GM19023 (cell line): ENCODE measurements around the gene RO60.
A peak's percentile ranks its signal among the peaks of the same experiment; 100 is the strongest.

Experiments used
- ATAC-seq: cut with Tn5 transposase; IDR thresholded peaks from one replicate; pipeline ENCODE4 v1.9.1; 2021; ENCODE audit warnings: mild to moderate bottlenecking, moderate library complexity; ENCODE audit not compliant: unreplicated experiment

Gene RO60

DNA sequence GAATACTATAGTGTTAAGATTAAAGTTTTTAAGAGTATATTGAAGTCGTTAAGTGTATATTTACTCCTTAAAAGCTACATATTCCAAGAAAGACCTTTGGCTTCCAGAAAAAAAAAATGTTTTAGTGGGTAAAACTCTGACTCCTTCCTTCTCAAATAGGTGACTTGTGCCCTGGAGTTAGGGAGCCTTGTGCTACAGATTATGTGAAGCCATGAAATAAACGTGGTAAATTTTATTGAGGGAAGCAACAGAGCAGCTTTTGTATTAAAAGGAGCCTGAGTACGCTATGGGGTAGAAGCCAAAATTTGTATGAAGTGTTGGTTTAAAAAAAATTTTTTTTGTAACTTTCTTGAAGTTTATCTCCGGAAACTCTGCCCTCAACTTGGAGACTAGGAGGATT is 994 bp downstream of the RO60 start:
- no peak for ATAC-seq

DNA sequence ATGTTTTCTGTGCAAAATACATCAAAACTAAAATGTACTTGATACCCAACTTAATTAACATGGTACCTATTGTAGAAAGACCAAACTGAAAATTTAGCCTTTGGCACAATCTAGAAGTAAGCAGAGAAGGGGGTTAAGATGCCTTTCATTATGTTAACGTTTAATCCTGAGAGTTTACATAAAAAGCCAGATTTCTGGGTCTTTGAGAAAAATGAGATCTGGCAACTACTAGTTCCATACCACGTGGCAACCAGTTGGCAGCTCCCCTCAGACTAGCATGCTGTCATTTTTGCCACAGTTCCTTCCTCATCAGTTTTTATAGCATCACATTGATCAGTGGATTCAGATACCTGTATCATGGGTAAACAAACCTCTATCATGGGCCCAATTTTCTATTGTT is 1.5 kb downstream of the RO60 start:
- ATAC-seq, result no peak

DNA sequence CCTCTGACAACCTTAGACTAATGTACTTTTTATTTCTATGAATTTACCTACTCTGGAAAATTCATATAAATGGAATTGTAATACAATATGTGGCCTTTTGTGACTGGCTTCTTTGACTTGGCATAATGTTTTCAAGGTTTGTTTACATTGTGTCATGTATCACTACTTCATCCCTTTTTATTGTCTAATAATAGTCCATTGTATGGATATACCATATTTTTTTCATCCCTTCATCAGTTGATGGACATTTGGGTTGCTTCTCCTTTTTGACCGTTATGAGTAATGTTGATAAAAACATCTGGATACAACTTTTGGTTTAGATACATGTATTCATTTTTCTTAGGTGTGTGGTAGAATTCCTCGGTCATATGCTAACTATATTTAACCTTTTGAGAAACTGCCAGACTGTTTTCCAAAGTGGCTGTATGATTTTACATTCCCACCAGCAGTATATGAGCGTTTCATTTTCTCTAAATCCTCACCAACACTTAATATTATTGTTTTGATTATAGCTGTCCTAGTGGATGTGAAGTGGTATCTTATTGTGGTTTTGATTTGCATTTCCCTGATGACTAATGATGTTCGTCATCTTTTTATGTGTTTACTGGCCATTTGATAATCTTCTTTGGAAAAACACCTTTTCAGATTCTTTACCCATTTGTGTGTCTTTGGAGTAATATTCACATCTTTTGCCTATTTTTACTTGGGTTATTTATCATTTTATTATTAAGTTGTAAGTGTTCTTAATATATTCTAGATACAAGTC is 3.5 kb downstream of the RO60 start:
- ATAC-seq, result no peak

DNA sequence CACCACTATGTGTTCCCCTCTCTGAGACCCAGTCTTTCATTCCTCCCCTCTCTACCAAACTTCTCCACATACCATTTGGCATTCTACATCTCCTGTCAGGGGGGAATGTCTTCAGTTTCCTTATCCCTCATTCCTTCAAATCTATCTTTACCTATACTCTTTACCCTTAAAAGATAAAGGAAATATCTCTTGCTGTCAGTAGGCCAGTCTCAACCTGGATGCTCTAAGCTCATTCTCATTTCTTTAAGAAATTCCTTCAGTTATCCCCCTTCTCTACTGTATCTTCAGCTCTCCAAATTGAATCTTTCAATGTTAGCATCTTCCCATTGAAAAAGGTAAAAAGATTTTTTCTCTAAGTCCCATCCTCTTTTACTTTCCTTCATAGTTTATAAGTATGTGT is 6.5 kb downstream of the RO60 start:
- ATAC-seq, result no peak

DNA sequence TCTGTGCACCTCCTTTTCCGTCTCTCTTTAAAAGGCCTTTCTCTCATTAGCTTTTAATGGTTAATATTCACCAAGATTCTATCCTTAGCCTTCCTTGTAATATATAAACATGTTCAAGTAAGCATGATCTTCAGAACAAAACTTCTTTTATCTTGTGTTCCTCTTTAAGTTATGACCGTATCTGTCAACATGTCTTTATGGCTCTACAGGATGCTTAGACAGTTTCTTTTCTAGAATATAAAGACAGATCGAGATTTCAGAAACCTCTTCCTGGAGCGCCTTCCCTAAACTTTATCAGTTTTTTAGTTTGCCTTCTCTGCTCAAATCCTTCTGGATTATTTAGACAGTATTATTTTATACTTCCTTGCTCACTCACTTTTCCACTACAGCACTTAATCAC is 7.2 kb downstream of the RO60 start:
- ATAC-seq, result no peak

DNA sequence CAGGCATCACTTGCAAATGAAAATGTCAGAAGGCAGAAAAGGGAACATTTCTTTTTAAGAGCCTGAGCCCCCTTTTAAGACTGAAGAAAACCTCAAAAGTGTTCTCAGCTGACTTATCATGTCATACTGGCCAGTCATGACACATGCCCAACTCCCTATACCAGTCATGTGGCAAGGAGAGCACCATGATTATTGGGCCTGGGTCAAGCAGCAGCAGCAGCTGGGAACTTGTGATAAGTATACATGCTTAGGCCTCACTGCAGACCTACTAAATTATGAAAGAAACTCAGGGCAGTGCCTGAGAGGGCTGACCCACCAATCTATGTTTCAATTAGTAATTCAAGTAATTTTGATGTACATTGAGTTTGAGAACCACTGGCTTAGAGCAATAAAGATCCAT is 8.6 kb downstream of the RO60 start:
- no peak for ATAC-seq

DNA sequence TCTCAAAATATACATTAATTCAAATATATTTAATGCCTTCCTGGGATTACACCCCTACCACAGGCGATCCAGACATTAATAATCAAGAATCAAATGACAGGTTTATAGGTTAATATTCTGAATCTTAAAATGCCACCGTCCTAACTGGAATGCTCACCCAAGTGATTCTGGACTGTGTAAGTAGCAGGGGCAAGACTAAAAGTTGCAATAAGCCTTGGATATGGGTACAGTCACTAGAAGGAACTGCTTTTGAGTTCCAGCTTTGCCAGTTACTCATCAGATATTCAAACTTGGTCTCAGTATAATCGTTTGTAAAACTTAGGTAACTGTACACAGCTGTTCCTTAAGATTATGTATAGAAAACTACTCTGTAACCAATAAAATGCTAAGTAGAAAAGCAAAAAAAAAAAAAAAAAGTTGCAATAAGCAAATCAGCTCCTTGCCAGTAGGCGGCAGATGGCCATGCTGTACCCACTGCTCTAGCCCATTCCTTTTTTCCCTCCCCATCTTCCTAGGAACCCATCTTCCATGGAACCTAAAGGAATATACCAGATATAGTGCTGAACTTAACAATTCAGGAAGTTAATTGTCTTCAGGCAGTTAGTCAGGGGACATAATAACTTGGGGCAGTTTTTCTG is 10.5 kb downstream of the RO60 start:
- no peak for ATAC-seq

DNA sequence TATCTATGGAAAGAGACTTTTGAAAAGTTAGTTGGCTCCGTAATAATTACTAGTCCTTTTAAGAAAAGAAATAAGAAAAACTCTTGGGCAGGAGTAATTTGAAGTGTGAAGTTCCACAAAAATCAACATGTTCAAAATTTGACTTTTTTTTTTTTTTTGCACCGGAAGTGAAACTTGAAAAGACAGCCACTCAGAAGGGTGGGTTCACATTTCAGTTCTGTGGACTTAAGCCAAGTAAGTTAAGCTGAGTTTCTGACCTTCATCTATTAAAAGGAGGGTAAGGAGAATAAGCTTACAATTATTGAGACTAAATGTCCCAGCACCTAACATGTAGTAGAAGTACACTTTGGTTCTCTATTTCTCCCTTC is 11.0 kb downstream of the RO60 start:
- ATAC-seq, result no peak

DNA sequence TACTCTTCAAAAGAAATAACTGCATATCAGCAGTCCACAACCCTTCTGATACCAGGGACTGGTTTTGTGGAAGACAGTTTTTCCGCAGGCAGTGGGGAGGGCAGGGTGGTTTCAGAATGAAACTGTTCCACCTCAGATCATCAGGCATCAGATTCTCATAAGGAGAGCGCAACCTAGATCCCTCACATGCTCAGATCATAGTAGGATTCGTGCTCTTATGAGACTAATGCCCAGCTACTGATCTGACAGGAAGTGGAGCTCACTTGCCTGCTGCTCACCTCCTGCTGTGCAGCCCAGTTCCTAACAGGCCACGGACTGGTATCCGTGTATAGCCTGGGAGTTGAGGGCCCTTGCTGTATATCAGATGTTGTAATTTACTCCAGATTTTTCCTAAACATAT is 11.5 kb downstream of the RO60 start:
- ATAC-seq, result peak; percentile 57

DNA sequence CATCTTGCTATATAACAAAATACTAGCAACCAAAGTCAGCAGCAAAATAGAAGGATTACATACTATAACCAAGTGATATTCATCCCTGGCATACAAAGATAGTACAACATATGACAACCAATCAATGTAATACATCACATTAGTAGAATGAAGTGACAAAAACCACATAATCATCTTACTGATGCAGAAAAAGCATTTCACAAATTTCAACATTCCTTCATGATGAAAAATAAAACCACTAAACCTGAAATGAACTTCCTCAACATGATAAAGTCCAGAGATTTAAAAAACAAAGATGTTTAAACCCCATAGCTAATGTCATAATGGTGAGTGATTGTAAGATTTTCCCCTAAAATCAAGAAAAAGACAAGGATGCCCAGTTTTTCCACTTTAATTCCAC is 18.6 kb downstream of the RO60 start:
- ATAC-seq, result no peak

DNA sequence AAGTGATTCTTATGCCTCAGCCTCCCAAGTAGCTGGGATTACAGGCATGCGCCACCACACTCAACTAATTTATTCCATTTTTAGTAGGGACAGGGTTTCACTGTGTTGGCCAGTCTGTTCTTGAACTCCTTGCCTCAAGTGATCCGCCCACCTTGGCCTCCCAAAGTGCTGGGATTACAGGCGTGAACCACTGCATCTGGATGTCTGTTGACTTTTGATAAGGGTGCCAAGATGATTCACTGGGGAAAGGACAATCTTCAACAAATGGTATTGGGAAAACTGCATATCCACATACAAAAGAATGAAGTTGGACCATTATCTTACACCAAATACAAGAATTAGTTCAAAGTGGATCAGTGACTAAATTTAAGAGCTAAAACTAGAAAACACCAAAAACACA is 19.8 kb downstream of the RO60 start:
- no peak for ATAC-seq

DNA sequence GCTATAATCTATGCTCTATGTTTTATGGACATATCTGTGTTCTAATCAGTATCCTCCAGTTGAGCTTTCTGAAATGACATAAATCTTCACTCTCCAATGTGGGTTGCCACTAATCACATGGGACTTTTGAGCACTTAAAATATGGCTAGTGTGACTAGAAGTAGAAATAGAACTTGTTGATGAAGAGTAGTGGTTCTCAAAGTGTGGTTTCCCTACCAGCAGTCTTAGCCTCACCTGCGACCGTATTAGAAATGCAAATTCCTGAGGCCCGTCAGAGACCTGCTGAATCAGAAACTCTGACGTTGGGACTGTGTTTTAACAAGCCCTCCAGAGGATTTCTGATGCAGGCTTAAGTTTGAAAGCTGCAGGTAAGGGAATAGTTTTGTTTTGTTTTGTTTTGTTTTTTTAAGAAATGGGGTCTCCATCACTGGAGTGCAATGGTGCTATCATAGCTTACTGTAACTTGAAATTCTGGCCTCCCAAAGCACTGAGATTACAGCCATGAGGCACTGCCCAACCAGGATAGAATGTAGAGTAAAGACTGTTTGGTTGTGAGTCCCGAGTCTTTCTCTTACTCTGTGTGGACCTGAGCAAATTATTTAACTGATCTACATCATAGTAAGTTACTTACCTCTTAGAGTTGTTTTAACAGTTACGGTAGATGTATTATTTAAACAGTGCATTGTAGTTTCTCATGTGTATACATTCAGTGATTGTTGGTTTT is 24.1 kb downstream of the RO60 start:
- peak; percentile 99 for ATAC-seq

DNA sequence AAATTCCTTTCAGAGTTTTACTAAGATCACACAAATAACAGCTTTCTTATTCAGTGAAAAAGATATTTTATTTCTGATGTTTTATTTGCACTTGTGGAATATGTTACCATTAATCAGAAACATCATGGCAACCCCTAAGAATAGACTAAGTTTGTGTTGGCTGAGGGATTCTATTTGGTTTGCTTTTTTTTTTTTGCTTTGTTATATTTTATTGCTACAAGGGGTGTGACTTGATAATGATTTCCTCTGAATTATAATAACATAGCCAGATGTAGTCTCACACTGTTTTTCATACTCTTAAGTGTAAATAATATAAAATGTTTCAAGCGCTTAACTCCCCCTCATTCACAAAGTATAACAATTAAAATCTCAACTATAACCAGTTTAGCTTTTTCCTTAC is 25.9 kb downstream of the RO60 start:
- ATAC-seq, result no peak

DNA sequence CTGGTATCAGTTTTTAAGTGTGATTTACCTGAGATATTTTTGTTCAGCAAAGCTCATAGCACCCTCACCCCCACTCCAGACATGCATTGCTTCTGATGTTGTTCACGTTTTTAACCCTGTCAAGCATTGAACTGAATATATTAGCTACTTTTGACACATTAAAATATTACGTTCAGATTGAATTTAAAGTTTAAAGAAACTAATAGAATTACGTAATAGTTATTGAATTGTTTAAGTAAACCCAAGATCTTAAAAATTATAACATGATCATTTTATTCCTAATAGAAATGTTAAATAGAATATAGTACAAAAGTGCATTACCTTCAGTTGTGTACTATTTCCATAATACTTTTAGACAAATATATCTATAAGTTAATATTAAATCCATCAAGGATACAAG is 26.9 kb downstream of the RO60 start:
- no peak for ATAC-seq

DNA sequence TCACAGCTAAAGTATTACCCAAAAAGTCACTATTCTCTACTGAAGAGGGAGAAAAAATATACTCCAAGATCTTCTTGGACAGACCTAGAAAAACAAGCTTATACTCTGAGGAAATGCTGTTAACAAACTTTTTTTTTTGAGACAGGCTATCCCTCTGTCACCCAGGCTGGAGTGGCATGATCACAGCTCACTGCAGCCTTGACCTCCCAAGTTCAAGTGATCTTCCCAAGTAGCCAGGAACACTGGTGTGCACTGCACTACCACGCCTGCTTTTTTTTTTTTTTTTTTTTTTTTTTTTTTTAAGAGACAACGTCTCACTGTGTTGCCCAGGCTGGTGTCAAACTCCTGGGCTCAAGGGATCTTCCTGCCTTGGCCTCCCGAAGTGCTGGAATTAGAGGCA is 28.5 kb downstream of the RO60 start:
- ATAC-seq, result no peak

DNA sequence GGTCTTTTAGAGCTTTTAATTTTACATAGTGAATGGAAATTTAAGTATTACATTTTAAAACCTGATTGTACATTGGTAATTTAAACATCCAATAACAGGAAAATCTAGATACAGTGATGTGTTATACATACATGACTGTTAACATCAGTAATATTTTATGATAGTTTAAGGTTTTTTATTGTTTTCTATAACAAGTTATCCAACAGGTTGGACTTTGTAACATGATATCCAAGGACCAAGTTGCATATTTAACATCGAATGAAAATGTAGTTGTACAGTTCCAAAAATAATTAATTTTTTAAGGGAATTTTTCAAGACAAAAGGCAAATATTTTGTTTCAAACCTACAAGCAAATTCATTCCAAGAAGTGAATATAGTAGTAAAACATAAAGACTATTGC is 31.5 kb downstream of the RO60 start:
- ATAC-seq, result no peak

DNA sequence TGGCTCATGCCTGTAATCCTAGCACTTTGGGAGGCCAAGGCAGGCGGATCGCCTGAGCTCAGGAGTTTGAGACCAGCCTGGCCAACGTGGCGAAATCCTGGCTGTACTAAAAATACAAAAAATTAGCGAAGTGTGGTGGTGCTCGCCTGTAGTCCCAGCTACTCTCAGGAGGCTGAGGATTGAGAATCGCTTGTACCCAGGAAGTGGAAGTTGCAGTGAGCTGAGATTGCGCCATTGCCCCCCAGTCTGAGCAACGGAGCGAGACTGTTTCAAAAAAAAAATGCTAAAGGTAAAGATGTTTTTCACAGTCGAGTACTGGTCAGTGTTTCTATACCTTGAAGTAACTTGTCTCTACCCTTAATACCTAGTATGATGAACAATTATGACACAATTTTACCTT is 34.7 kb downstream of the RO60 start:
- ATAC-seq, result no peak

DNA sequence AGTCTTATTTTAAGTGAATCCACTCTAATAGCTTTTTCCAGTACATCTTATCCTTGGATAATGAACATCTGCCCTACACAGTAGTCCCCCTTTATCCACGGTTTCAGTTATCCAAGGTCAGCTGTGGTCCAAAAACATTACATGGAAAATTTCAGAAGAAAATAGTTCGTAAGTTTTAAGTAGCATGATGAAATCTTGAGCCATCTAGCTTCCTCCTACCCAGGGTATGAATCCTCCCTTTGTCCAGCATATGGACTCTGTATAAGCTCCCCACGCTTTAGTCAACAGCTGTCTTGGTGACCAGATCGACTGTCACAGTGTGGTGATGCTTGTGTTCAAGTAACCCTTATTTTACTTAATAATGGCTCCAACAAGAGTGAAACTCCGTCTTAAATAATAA is 43.2 kb downstream of the RO60 start:
- ATAC-seq, result no peak

DNA sequence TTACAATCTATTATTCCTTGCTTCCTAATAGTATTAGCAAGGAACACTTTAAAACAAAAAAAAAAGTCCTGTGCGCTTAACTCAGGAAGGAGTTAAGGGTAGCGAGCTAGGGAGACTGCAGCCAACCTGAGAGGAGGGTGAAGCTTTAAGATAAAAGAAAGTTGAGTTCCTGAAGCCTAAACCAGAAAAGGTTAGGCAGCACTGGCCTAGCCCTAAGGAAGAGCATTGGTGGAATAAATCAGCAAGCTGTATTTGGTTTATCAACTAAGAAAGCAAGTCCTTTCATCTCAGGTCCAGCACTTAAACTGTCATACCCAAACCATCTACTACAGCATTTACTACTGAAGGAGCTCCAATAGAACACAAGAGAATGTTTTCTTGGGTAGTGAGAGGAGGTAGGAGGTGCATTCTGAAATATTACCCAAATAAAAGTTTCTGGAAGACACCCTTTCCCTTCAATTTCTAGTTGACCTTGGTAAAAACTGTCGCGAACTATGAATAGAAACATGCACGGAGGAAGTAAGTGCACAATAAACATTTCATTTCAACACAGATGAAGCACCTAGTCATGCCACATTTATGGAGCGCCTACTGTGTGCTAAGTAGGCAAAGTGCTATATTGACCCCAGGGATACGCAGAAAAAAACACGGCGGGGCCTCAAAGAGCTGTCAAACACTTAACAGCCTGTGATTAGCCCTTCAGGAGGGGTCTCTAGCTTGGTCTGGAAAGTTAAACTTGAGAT is 44.5 kb downstream of the RO60 start:
- no peak for ATAC-seq

DNA sequence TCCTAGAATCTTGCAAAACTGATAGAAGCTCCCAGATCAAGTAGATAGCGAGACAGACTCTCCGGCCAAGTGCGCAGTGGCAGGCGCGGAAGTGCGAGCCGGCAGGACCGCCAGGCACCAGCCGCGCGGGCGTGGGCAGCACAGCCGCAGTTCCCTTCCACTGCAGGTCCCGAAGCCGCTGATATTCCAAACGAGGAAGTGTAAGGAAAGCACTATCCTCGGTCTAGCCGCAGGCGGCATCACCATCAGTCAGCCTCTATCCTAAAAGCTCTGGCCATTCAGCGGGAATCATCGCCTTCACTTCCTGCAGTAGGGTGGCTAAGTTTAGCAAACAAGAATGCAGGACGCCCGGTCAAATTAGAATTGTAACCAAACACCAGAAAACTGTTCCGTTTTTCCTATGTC is 45.1 kb downstream of the RO60 start:
- ATAC-seq, result peak; percentile 38
